H9 (cell line): Measurements from ENCODE around the gene TRABD2B. TPM values are rescaled to one million over a fixed set of nuclear protein-coding genes. Genes with fewer than 3 reads are reported as not detected.

Experiments used
- DNase-seq: peaks from one replicate; pipeline ENCODE4 v3.0.0-alpha.2; 2017
- H2AFZ ChIP-seq: one replicate; pipeline ENCODE4 v1.6.1; 2013; ENCODE audit warnings: mild to moderate bottlenecking, low read length, control low read depth, moderate library complexity
- H2AK5ac ChIP-seq: 2 replicates; pipeline ENCODE4 v1.6.1; 2013; ENCODE audit warnings: low read length, control low read depth, mixed read lengths; ENCODE audit not compliant: insufficient read length
- H2BK120ac ChIP-seq: one replicate; pipeline ENCODE4 v1.6.1; 2013; ENCODE audit warnings: low read depth, mild to moderate bottlenecking, low read length, control low read depth, inconsistent platforms; ENCODE audit not compliant: poor library complexity, severe bottlenecking
- H2BK12ac ChIP-seq: 2 replicates; pipeline ENCODE4 v1.6.1; 2013; ENCODE audit warnings: low read length, control low read depth, mixed read lengths, low read depth; ENCODE audit not compliant: insufficient read length
- H2BK15ac ChIP-seq: 2 replicates; pipeline ENCODE4 v1.6.1; 2013; ENCODE audit warnings: low read depth, low read length, control low read depth
- H2BK20ac ChIP-seq: one replicate; pipeline ENCODE4 v1.6.1; 2013; ENCODE audit warnings: low read depth, mild to moderate bottlenecking, low read length, control low read depth, inconsistent platforms; ENCODE audit not compliant: poor library complexity, severe bottlenecking
- H2BK5ac ChIP-seq: 2 replicates; pipeline ENCODE4 v1.6.1; 2013; ENCODE audit warnings: low read length, control low read depth, mixed read lengths; ENCODE audit not compliant: insufficient read length
- H3K14ac ChIP-seq: 2 replicates; pipeline ENCODE4 v1.6.1; 2013; ENCODE audit warnings: low read length, control low read depth; ENCODE audit not compliant: insufficient read depth
- H3K18ac ChIP-seq: 2 replicates; pipeline ENCODE4 v1.6.1; 2013; ENCODE audit warnings: low read depth, mild to moderate bottlenecking, mixed read lengths, low read length, control low read depth; ENCODE audit not compliant: insufficient read length
- H3K23ac ChIP-seq: 2 replicates; pipeline ENCODE4 v1.6.1; 2013; ENCODE audit warnings: low read length, control low read depth, mixed read lengths, low read depth; ENCODE audit not compliant: insufficient read length
- H3K23me2 ChIP-seq: 2 replicates; pipeline ENCODE4 v1.6.1; 2013; ENCODE audit warnings: low read depth, mild to moderate bottlenecking, mixed read lengths, low read length, control low read depth; ENCODE audit not compliant: insufficient read length, poor library complexity, severe bottlenecking
- H3K27ac ChIP-seq: 2 replicates; pipeline ENCODE4 v1.5.1; 2013; ENCODE audit warnings: low read length, control low read depth, mixed read lengths, low read depth; ENCODE audit not compliant: insufficient read length
- H3K27me3 ChIP-seq: 2 replicates; pipeline ENCODE4 v1.6.1; 2013; ENCODE audit warnings: low read length, control low read depth, inconsistent platforms; ENCODE audit not compliant: insufficient read depth
- H3K4ac ChIP-seq: 2 replicates; pipeline ENCODE4 v1.6.1; 2013; ENCODE audit warnings: low read depth, mild to moderate bottlenecking, control low read depth, inconsistent platforms, low read length, moderate library complexity
- H3K4me1 ChIP-seq: 2 replicates; pipeline ENCODE4 v1.6.1; 2013; ENCODE audit warnings: low read length, control low read depth, inconsistent platforms; ENCODE audit not compliant: insufficient read depth
- H3K4me2 ChIP-seq: 2 replicates; pipeline ENCODE4 v1.6.1; 2013; ENCODE audit warnings: low read length, control low read depth, mixed read lengths; ENCODE audit not compliant: insufficient read length, insufficient read depth
- H3K56ac ChIP-seq: 2 replicates; pipeline ENCODE4 v1.6.1; 2013; ENCODE audit warnings: low read depth, mild to moderate bottlenecking, mixed read lengths, low read length, control low read depth; ENCODE audit not compliant: insufficient read length
- H3K79me1 ChIP-seq: 2 replicates; pipeline ENCODE4 v1.6.1; 2013; ENCODE audit warnings: low read depth, mild to moderate bottlenecking, moderate library complexity, low read length, control low read depth, inconsistent platforms; ENCODE audit not compliant: insufficient read depth, poor library complexity, severe bottlenecking
- H3K79me2 ChIP-seq: 2 replicates; pipeline ENCODE4 v1.6.1; 2013; ENCODE audit warnings: low read length, control low read depth, inconsistent platforms; ENCODE audit not compliant: insufficient read depth
- H3K9ac ChIP-seq: 2 replicates; pipeline ENCODE4 v1.6.1; 2013; ENCODE audit warnings: low read length, control low read depth, mixed read lengths; ENCODE audit not compliant: insufficient read length; ENCODE audit errors: extremely low read depth
- H3K9me3 ChIP-seq: one replicate; pipeline ENCODE4 v1.6.1; 2013; ENCODE audit warnings: low read depth, low read length, inconsistent platforms; ENCODE audit not compliant: control insufficient read depth
- H3T11ph ChIP-seq: one replicate; pipeline ENCODE4 v1.6.1; 2013; ENCODE audit warnings: mild to moderate bottlenecking, low read length, control low read depth, inconsistent platforms
- H4K20me1 ChIP-seq: one replicate; pipeline ENCODE4 v1.6.1; 2013; ENCODE audit not compliant: control insufficient read depth, insufficient read length, insufficient read depth
- H4K5ac ChIP-seq: 2 replicates; pipeline ENCODE4 v1.6.1; 2013; ENCODE audit warnings: low read depth, mild to moderate bottlenecking, mixed read lengths, low read length, control low read depth; ENCODE audit not compliant: insufficient read length
- H4K8ac ChIP-seq: replicated peaks from 2 replicates; pipeline ENCODE4 v1.6.1; 2013; ENCODE audit warnings: low read length, control low read depth, mixed read lengths, low read depth; ENCODE audit not compliant: insufficient read length
- H4K91ac ChIP-seq: 2 replicates; pipeline ENCODE4 v1.6.1; 2013; ENCODE audit warnings: low read depth, mild to moderate bottlenecking, moderate library complexity, mixed read lengths, low read length, control low read depth; ENCODE audit not compliant: insufficient read length
- H3K27ac Mint-ChIP-seq, 3 experiments: 2 replicates in 2 of 3; 3 replicates in 1 of 3; pipeline ENCODE4 v1.8.0; 2020 to 2021; ENCODE audit warnings: mixed read lengths in 3 of 3, mild to moderate bottlenecking in 1 of 3, moderate library complexity in 1 of 3
- H3K27me3 Mint-ChIP-seq: 2 replicates; pipeline ENCODE4 v1.8.0; 2021; ENCODE audit warnings: low read depth, mild to moderate bottlenecking, moderate library complexity, mixed read lengths
- H3K36me3 Mint-ChIP-seq, 3 experiments: 2 replicates in 2 of 3; 3 replicates in 1 of 3; pipeline ENCODE4 v1.8.0; 2020 to 2021; ENCODE audit warnings: low read depth in 3 of 3, mixed read lengths in 3 of 3; ENCODE audit not compliant: insufficient read depth in 1 of 3
- H3K4me1 Mint-ChIP-seq, 2 experiments: 2 replicates each; pipeline ENCODE4 v1.8.0; 2020; ENCODE audit warnings: mixed read lengths in 2 of 2
- H3K4me3 Mint-ChIP-seq, 2 experiments: 2 replicates in 1 of 2; 3 replicates in 1 of 2; pipeline ENCODE4 v1.8.0; 2020 to 2021; ENCODE audit warnings: mild to moderate bottlenecking in 2 of 2, mixed read lengths in 2 of 2, moderate library complexity in 1 of 2
- H3K9me3 Mint-ChIP-seq, 2 experiments: 2 replicates in 1 of 2; 3 replicates in 1 of 2; pipeline ENCODE4 v1.8.0; 2020; ENCODE audit warnings: mild to moderate bottlenecking in 2 of 2, mixed read lengths in 2 of 2, moderate library complexity in 1 of 2
- WGBS: extraction: QIAGEN DNeasy Blood & Tissue Kit; methylation state at CpG from one replicate; pipeline ENCODE4 v1.1.7; 2013; ENCODE audit warnings: missing lambda C conversion rate, low lambda C conversion rate, mixed read lengths; ENCODE audit not compliant: insufficient read length; ENCODE audit errors: extremely low coverage; 5-methylcytosine and 5-hydroxymethylcytosine counted together
- total RNA-seq: library from RNA; stranded (reverse); gene quantifications from 2 replicates; pipeline ENCODE4 v1.2.1, GENCODE V29; 2021
- TF ChIP-seq, protein P1 (sequence below): fragments of 200-600 bp; sonication (generic); conservative IDR thresholded peaks from 3 replicates; pipeline ENCODE4 v1.8.0; 2021; ENCODE audit warnings: antibody characterized with exemption, mild to moderate bottlenecking

The TRABD2B gene
- total RNA-seq, 1 experiment from 2014 or later: 2.3 TPM

- Mint-ChIP-seq H3K36me3 (peaks cover 0 to 2% (median 0%) of the 10 kb centered on the region in 3 experiments; a peak in 2 of 7 replicates), H3K9me3 (no peaks in the 10 kb centered on the region), H3K27ac (peak overlapping the region in 1 of 3 experiments; percentile 44; a peak in 1 of 7 replicates), H3K27me3 (peaks cover 1% of the 10 kb centered on the region; the same call in 1 of the 2 replicates), H3K4me3 (no peak overlapping the region), H3K4me1 (peaks cover 7 to 10% of the 10 kb centered on the region in 2 experiments)
- H3T11ph ChIP-seq: no peak overlapping the region
- no peaks in the 10 kb centered on the region for H3K4me1 ChIP-seq
- H3K9ac ChIP-seq: no peak overlapping the region
- no peaks in the 10 kb centered on the region for H3K79me1 ChIP-seq
- H3K14ac ChIP-seq: no peak overlapping the region
- H2AFZ ChIP-seq: no peak overlapping the region
- H3K18ac ChIP-seq: no peak overlapping the region
- no peaks in the 10 kb centered on the region for H3K9me3 ChIP-seq
- H2BK120ac ChIP-seq: no peak overlapping the region
- H2BK20ac ChIP-seq: no peak overlapping the region
- peaks cover 3% of the 10 kb centered on the region for H4K20me1 ChIP-seq
- no peak overlapping the region for H3K4me2 ChIP-seq
- H4K91ac ChIP-seq: no peak overlapping the region
- H2BK5ac ChIP-seq: no peak overlapping the region
- H4K8ac ChIP-seq: no peak overlapping the region
- no peak overlapping the region for H3K23ac ChIP-seq
- TF ChIP-seq, protein P1, sequence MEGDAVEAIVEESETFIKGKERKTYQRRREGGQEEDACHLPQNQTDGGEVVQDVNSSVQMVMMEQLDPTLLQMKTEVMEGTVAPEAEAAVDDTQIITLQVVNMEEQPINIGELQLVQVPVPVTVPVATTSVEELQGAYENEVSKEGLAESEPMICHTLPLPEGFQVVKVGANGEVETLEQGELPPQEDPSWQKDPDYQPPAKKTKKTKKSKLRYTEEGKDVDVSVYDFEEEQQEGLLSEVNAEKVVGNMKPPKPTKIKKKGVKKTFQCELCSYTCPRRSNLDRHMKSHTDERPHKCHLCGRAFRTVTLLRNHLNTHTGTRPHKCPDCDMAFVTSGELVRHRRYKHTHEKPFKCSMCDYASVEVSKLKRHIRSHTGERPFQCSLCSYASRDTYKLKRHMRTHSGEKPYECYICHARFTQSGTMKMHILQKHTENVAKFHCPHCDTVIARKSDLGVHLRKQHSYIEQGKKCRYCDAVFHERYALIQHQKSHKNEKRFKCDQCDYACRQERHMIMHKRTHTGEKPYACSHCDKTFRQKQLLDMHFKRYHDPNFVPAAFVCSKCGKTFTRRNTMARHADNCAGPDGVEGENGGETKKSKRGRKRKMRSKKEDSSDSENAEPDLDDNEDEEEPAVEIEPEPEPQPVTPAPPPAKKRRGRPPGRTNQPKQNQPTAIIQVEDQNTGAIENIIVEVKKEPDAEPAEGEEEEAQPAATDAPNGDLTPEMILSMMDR: no peak
- no peak overlapping the region for H3K27ac ChIP-seq
- no peak overlapping the region for H4K5ac ChIP-seq
- H3K27me3 ChIP-seq: no peaks in the 10 kb centered on the region
- H2BK12ac ChIP-seq: no peak overlapping the region
- WGBS: no CpG with 5 or more reads among the region's 3 CpGs
- H3K4ac ChIP-seq: no peak overlapping the region
- H3K79me2 ChIP-seq: no peaks in the 10 kb centered on the region
- no peak for DNase-seq
- H3K23me2 ChIP-seq: no peaks in the 10 kb centered on the region
- no peak overlapping the region for H2BK15ac ChIP-seq
- H3K56ac ChIP-seq: no peak overlapping the region
- H2AK5ac ChIP-seq: no peak overlapping the region
Measured at GRCh38 chr1:47975302-47975921, 21.8 kb downstream of the TRABD2B start.
